NB4 (cell line): ENCODE data around the gene KIAA1217.

Source experiments
- CTCF ChIP-seq: IDR thresholded peaks from one replicate; pipeline ENCODE4 v1.5.1; 2012; ENCODE audit warnings: low read depth, low read length
- MYC ChIP-seq: IDR thresholded peaks from 2 replicates; pipeline ENCODE4 v1.6.1; 2011; ENCODE audit warnings: low read depth, low read length
- POLR2A ChIP-seq: IDR thresholded peaks from 2 replicates; pipeline ENCODE4 v1.6.1; 2011; ENCODE audit warnings: mild to moderate bottlenecking; ENCODE audit not compliant: insufficient read length; ENCODE audit errors: extremely low read depth

- TF ChIP-seq CTCF (no peak), POLR2A (no peak), MYC (no peak)
Measured at GRCh38 chr10:24414597-24414996, 205.7 kb downstream of the KIAA1217 start.
